HepG2 (cell line): Measurements from ENCODE around the gene DTNA. TPM values are rescaled to one million over a fixed set of nuclear protein-coding genes. Genes with fewer than 3 reads are reported as not detected.

Experiments
- ATAC-seq: fragments of 200-7000 bp; cut with Tn5 transposase; 3 replicates; pipeline ENCODE4 v1.9.1; 2020; ENCODE audit warnings: mild to moderate bottlenecking, moderate library complexity
- BruUV-seq: library from RNA; stranded (reverse); fragments of 400-500 nt; replicated peaks from 2 replicates; lab custom pipeline; 2021; lab: Mats Ljungman, UMichigan
- CTCF ChIA-PET: fragments of 300-600 bp; formaldehyde crosslinking; extraction: SDS; loops from one replicate; lab custom pipeline; 2021; ENCODE audit warnings: low total read pairs, inconsistent platforms, low intra/inter-chr PET ratio; lab: Yijun Ruan, JAX
- POLR2A ChIA-PET: fragments of 350-600 bp; sonication (Branson Sonifier 250); formaldehyde crosslinking; loops from one replicate; lab custom pipeline; 2020; ENCODE audit warnings: antibody characterized with exemption, inconsistent platforms; lab: Yijun Ruan, JAX
- DNase-seq: peaks from one replicate; pipeline ENCODE4 v3.0.0-alpha.2; 2015; ENCODE audit warnings: low spot score
- FAIRE-seq: peaks from 3 replicates; lab custom pipeline; 2011; peaks lifted over from hg19 to GRCh38; lab: Jason Lieb, UNC
- H2AFZ ChIP-seq: one replicate; pipeline ENCODE4 v1.6.1; 2011; ENCODE audit warnings: low read length, inconsistent platforms
- H3K27ac ChIP-seq: fragments of 300-600 bp; 3 replicates; pipeline ENCODE4 v1.8.0; 2011; ENCODE audit warnings: mixed run types, mild to moderate bottlenecking, mixed read lengths, low read length, inconsistent platforms; ENCODE audit not compliant: insufficient read depth; ENCODE audit errors: extremely low read length
- H3K27me3 ChIP-seq, 2 experiments: fragments of 200-600 bp in 1 of 2; 2 replicates in 1 of 2; 3 replicates in 1 of 2; pipeline versions ENCODE4 v1.6.0 to v1.8.0; 2011; ENCODE audit warnings: low read length in 2 of 2, mild to moderate bottlenecking in 2 of 2, moderate library complexity in 2 of 2, inconsistent platforms in 1 of 2; ENCODE audit not compliant: insufficient read depth in 2 of 2, control insufficient read depth in 1 of 2
- H3K36me3 ChIP-seq, 2 experiments: fragments of 200-600 bp in 1 of 2; replicated peaks in 1 of 2; 2 replicates in 1 of 2; 3 replicates in 1 of 2; pipeline versions ENCODE4 v1.5.1 to v1.8.0; 2011; ENCODE audit warnings: low read length in 2 of 2, inconsistent platforms in 1 of 2; ENCODE audit not compliant: insufficient read depth in 2 of 2, control insufficient read depth in 1 of 2
- H3K4me1 ChIP-seq: 2 replicates; pipeline ENCODE4 v1.5.1; 2012; ENCODE audit warnings: low read length, inconsistent platforms; ENCODE audit not compliant: insufficient read depth
- H3K4me2 ChIP-seq: 2 replicates; pipeline ENCODE4 v1.6.0; 2011; ENCODE audit warnings: low read depth, low read length, inconsistent platforms
- H3K4me3 ChIP-seq, 3 experiments: fragments of 200-600 bp in 1 of 3; sonication (generic), shearing (Covaris generic) in 1 of 3; replicated peaks in 1 of 3; 2 replicates each; pipeline ENCODE4 v1.5.1; 2011 to 2016; ENCODE audit warnings: low read length in 3 of 3, inconsistent platforms in 2 of 3, low read depth in 2 of 3, mild to moderate bottlenecking in 2 of 3, control low read depth in 1 of 3, mixed read lengths in 1 of 3; ENCODE audit not compliant: insufficient read depth in 1 of 3
- H3K79me2 ChIP-seq: one replicate; pipeline ENCODE4 v1.6.1; 2011; ENCODE audit warnings: low read length, inconsistent platforms; ENCODE audit not compliant: insufficient read depth
- H3K9ac ChIP-seq: 2 replicates; pipeline ENCODE4 v1.6.0; 2011; ENCODE audit warnings: mild to moderate bottlenecking, low read depth, low read length, inconsistent platforms; ENCODE audit not compliant: insufficient read depth
- H3K9me3 ChIP-seq: 2 replicates; pipeline ENCODE4 v1.5.1; 2012; ENCODE audit warnings: mild to moderate bottlenecking, low read length
- H4K20me1 ChIP-seq: 2 replicates; pipeline ENCODE4 v1.6.0; 2011; ENCODE audit warnings: inconsistent platforms, mild to moderate bottlenecking, low read length, moderate library complexity; ENCODE audit not compliant: insufficient read depth
- ARID2 ChIP-seq: sonication (generic); formaldehyde crosslinking; IDR thresholded peaks from 2 replicates; pipeline ENCODE4 v1.8.1; 2022; ENCODE audit warnings: mild to moderate bottlenecking, missing genetic modification reagents, borderline replicate concordance
- CBX2 ChIP-seq, 2 experiments: fragments of 200-600 bp in 1 of 2; sonication (generic); formaldehyde crosslinking in 1 of 2; IDR thresholded peaks; 2 replicates each; pipeline versions ENCODE4 v1.7.0 to v1.8.1; 2018 to 2022; ENCODE audit warnings: low read depth in 2 of 2, low read length in 1 of 2, mild to moderate bottlenecking in 1 of 2, missing genetic modification reagents in 1 of 2
- IRF9 ChIP-seq: sonication (generic); formaldehyde crosslinking; IDR thresholded peaks from 2 replicates; pipeline ENCODE4 v1.8.0; 2022; ENCODE audit warnings: missing genetic modification reagents, mild to moderate bottlenecking, borderline replicate concordance
- NFKBIZ ChIP-seq: IDR thresholded peaks from 2 replicates; pipeline ENCODE4 v1.6.1; 2018; ENCODE audit warnings: missing genetic modification reagents, missing compliant biosample characterization
- RBM22 ChIP-seq: fragments of 200-400 bp; formaldehyde crosslinking; optimal IDR thresholded peaks from 2 replicates; pipeline ENCODE3; 2017; ENCODE audit warnings: mild to moderate bottlenecking, low read length, moderate library complexity
- TP53 ChIP-seq: sonication (generic); formaldehyde crosslinking; conservative IDR thresholded peaks from 2 replicates; pipeline ENCODE4 v1.4.0; 2020; ENCODE audit warnings: missing genetic modification reagents
- ZFP90 ChIP-seq: sonication (generic); formaldehyde crosslinking; IDR thresholded peaks from 2 replicates; pipeline ENCODE4 v1.8.0; 2022; ENCODE audit warnings: missing genetic modification reagents, mild to moderate bottlenecking, inconsistent platforms, borderline replicate concordance
- ZNF20 ChIP-seq: sonication (generic); formaldehyde crosslinking; IDR thresholded peaks from 2 replicates; pipeline ENCODE4 v1.4.0; 2020; ENCODE audit warnings: mild to moderate bottlenecking, moderate library complexity, missing genetic modification reagents
- ZNF326 ChIP-seq: sonication (generic); formaldehyde crosslinking; IDR thresholded peaks from 2 replicates; pipeline ENCODE4 v1.4.0; 2020; ENCODE audit warnings: missing genetic modification reagents, borderline replicate concordance
- ZNF33B ChIP-seq: sonication (generic); formaldehyde crosslinking; IDR thresholded peaks from 2 replicates; pipeline ENCODE4 v1.5.1; 2020; ENCODE audit warnings: mild to moderate bottlenecking, missing genetic modification reagents
- ZNF34 ChIP-seq: sonication (generic); formaldehyde crosslinking; IDR thresholded peaks from 2 replicates; pipeline ENCODE4 v1.4.0; 2020; ENCODE audit warnings: mild to moderate bottlenecking, missing genetic modification reagents, borderline replicate concordance
- WGBS: methylation state at CpG from one replicate; pipeline ENCODE4 v1.1.6; 2017; ENCODE audit warnings: low lambda C conversion rate; 5-methylcytosine and 5-hydroxymethylcytosine counted together
- in situ Hi-C: cut with HindIII; loops from 2 replicates; pipeline ENCODE4 v1.10.0; 2017; ENCODE audit warnings: low pct_unique_long_range_greater_than_20kb; ENCODE audit not compliant: extremely low pct_ligation_motif_present
- intact Hi-C: fragments of 100-400 bp; cut with micrococcal nuclease; formaldehyde crosslinking; loops from one replicate; pipeline ENCODE4 v1.10.0; 2022; ENCODE audit not compliant: unreplicated experiment
- polyA plus RNA-seq, 8 experiments: library from polyadenylated mRNA; depleted of rRNA in 3 of 8; stranded (reverse) in 7 of 8; unstranded in 1 of 8; fragments of >200 nt; fragmentation: Illumina TruSeq in 4 of 8; extraction: Trizol in 4 of 8; gene quantifications; 2 replicates each; pipeline versions ENCODE4 v1.2.1 to v1.2.3, GENCODE V29; 2011 to 2016; ENCODE audit warnings: low read depth in 4 of 8, missing spikeins in 1 of 8, mixed read lengths in 1 of 8; ENCODE audit not compliant: insufficient read depth in 1 of 8
- total RNA-seq, 5 experiments: library from RNA; depleted of rRNA; stranded (reverse); fragments of >200 nt; fragmentation: Illumina TruSeq; extraction: Trizol; gene quantifications; 2 replicates each; pipeline ENCODE4 v1.2.3, GENCODE V29; 2016; ENCODE audit warnings: low read depth in 1 of 5

The DTNA gene
- total and polyA plus RNA-seq, 2 of the 13 experiments (the other 11 are each of a cell fraction or from before 2014, with no cell fraction given), result 8.5 to 29.0 TPM

- Histone ChIP-seq H2AFZ (no peak overlapping the region), H3K4me1 (no peaks in the 10 kb centered on the region), H4K20me1 (no peaks in the 10 kb centered on the region), H3K9me3 (no peaks in the 10 kb centered on the region), H3K36me3 (no peaks in the 10 kb centered on the region), H3K4me2 (no peak overlapping the region), H3K27ac (no peak overlapping the region), H3K79me2 (no peaks in the 10 kb centered on the region), H3K4me3 (no peak overlapping the region), H3K9ac (no peak overlapping the region), H3K27me3 (no peaks in the 10 kb centered on the region)
- no TSS peak for BruUV-seq
- POLR2A ChIA-PET, result no interaction called here
- no peak for DNase-seq
- ATAC-seq, result no peak
- CTCF ChIA-PET, result no interaction called here
- no peak for FAIRE-seq
- intact Hi-C loops (no loop called here), in situ Hi-C loops (no loop called here)
- WGBS, result 90% methylated on average over 4 of the region's 4 CpGs
- TF ChIP-seq NFKBIZ (CRISPR knock-in tag), result no peak
- TF ChIP-seq ZNF20 (CRISPR knock-in tag), result no peak
- TF ChIP-seq ZNF326, result no peak
- no peak for TF ChIP-seq ZFP90 (CRISPR knock-in tag)
- no peak for TF ChIP-seq TP53 (CRISPR knock-in tag)
- TF ChIP-seq RBM22, result no peak
- TF ChIP-seq ARID2 (CRISPR knock-in tag), result no peak
- no peak for TF ChIP-seq ZNF34 (CRISPR knock-in tag)
- no peak for TF ChIP-seq CBX2 (IDR thresholded peaks at IDR 0.05; ENCODE audit: low read depth, low read length)
- TF ChIP-seq CBX2 (CRISPR knock-in tag; IDR thresholded peaks at IDR 0.05; ENCODE audit: low read depth), result no peak
- no peak for TF ChIP-seq ZNF33B (CRISPR knock-in tag)
- no peak for TF ChIP-seq IRF9 (CRISPR knock-in tag)
Observed at GRCh38 chr18:34707670-34708069, 2.4 kb upstream of the DTNA start.
